EH (cell line): ENCODE measurements around the gene TRAPPC10.

Source experiments
- DNase-seq: peaks from one replicate; pipeline ENCODE4 v3.0.0-alpha.2; 2015; ENCODE audit warnings: low read depth

Gene TRAPPC10

DNA sequence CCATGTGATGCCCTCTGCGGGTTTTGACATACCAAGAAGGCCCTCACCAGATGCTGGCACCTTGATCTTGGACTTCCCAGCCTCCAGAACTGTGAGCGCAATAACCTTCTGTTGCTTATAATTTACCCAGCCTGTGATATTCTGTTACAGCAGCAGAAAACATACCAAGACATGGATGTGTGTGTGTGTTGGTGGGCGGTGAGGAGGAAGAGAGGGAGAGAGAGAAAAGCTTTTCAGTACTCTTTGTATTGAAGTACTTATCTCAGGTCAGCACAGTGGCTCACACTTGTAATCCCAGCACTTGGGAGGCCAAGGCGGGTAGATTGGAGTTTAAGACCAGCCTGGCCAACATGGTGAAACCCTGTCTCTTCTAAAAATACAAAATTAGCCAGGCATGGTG lies 23.1 kb downstream of the TRAPPC10 start:
- no peak for DNase-seq

DNA sequence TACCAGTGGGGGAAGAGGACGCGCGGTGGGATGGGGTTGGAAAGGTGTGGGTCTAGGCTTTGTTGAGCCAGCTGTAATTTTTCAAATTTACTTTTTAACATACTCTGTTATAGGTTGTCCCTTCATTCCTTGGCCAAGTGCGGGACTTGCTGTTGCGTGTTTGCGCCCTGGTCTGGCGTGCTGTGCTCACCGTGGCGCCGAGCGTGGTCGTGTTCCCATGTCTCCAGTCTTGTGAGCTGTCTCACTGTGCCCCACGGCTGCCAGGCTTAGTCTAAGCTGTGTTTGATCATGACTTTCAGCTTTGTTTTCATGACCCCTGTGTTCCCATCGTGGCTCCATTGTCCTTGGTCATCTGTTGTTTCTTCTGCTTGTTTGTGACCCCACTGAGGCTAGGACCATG lies 26.0 kb downstream of the TRAPPC10 start:
- DNase-seq = no peak

DNA sequence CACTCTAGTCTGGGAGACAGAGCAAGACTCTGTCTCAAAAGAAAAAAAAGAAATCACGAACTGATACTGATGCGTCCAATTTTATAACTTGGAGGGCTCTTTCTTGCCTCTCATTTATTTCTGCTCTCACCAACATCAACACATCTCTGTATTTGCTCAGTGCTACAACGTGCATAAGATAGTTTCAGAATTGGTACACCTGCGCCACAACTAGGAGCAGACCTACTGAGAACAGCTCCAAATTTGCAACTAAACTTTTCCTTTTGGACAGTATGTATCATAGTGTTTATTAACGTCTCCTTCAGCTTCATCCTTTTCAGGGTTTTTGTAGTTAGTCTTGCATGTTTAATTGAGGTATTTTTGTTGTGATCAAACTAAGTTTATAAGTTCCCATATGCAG lies 27.7 kb downstream of the TRAPPC10 start:
- DNase-seq = no peak

DNA sequence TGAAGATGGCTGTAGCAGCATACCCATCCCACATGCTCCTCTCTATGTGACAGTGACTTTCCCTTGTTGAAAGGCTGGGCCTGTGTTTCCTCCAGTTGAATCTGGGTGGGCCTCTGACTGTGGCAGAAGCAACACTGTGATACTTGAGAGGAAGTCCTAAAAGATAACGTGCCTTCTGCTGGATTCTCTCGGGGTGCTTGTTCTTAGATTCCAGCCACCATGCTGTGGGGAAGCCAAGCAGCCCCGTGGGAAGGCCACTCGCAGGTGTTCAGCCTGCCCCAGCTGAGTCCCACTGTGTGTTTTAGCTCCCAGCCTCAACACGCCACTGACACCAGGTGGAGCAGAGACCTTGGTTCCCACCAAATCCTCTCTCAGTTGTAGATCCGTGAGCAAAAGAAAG lies 31.5 kb downstream of the TRAPPC10 start:
- DNase-seq = no peak

DNA sequence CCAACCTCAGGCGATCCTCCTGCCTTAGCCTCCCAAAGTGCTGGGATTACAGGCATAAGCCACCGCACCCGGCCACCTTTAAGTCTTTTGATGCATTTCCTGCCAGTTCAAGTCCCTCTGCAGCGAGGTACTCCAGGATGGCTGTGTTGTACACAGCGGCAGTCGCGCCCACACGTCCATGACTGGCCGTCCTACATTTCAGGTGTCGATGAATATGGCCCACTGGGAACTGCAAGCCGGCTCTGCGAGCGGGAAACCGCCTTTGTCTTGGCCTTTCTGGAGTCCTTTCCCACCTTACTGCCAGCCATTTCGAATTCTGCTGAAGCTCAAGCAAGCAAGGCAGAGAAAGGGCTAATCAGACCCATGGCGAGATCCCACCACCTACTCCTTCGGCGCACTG lies 34.6 kb downstream of the TRAPPC10 start:
- DNase-seq = no peak

DNA sequence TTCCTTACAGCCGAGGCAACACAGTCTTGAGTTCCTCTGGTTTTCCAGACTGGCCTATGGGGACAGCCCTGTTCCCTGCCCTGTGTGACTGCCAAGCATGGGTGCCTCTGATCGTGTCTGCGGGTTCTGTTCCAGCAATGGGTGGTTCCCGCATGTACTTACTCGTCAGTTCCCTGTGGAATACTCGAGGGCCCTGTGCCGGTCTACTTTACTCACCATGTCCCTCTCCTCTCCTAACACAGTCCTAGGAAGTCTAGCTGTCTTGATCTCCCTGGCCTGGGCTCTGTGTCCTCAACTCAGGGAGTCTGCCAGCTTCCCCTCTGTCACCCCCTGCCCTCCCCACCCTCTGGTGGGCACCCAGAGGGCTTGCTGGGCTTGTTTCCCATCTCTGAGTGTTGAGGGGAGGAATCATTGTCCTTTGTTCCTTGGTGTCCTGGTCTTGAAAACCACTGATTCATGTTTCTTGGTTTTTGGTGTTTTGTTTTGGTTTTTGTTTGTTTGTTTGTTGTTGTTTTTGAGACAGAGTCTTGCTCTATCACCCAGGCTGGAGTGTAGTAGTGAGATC lies 36.0 kb downstream of the TRAPPC10 start:
- DNase-seq = no peak

DNA sequence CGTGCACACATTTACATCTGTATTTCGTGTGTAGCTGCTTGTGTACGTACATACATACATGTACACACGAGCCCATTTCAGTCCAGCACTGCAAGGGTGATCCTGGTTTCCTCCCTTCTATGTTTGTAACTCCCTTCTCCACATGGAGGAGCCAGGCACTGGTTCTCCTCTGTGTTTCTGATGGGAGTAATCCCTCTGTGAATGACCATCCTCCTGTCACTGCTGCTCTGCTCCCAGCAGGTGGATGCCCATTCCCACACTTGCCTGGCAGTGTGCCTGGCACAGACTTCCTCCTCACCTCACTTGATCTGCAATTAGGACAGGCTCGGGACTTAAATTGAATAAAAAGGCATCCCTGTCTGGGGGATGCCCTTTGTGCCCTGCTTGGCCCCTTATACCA lies 37.1 kb downstream of the TRAPPC10 start:
- no peak for DNase-seq

DNA sequence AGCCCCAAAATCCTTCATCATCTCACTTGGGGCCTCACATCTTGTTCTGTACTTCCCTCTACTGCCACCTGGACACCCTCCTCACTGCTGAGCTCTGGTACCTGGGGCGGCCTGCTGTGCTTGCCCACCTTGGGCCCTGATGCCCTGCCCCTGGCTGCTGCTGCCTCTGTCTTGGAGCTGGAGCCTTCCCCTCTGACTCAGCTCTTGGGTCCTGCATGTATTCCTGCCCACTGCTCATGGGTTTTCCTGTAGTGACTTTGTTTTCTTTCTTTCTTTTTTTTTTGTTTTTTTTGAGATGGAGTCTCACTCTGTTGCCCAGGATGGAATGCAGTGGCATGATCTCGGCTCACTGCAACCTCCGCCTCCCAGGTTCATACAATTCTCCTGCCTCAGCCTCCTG lies 37.5 kb downstream of the TRAPPC10 start:
- no peak for DNase-seq

DNA sequence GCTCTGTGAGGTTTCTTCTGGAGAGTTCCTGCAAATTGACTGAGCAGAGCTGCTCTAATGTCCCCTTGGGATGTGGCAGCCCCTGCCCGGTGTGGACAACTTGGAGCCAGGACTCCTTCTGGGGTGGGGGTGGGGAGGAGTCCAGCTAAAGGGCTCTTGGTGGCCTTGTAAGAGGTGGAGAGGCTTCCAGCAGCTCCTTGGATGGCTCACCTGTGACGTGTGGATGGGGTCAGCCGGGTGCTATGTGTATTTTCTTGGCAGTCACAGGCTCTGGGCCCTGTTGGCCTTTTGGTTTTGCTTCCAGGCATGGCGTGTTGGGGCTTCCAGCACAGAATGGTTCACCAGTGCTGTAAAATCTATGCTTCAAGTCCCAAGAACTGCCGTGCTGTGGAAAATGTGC lies 38.2 kb downstream of the TRAPPC10 start:
- no peak for DNase-seq

DNA sequence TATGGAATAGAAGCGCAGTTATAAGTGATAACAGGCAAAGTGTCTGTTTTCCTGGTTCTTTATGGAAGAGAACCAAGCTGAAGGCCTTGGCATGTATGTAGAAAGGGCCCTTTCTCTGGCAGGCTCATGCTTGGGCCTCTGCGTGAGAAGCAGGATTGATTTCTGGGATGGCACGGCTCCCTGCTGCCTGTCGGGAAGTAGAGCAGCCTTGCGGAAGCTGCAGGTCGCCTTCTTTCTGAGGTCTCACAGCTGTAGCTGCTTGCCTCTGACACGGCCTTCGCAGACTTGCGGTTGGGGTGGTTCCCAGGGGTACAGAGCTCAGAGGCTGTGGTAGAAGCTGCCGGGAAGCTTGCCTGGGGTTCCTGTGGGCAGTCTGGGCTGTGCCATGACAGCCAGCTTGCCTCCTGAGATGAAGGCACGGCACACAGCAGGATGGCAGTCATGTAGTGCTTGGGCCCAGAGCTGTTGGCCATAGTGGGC lies 39.4 kb downstream of the TRAPPC10 start:
- DNase-seq = no peak

DNA sequence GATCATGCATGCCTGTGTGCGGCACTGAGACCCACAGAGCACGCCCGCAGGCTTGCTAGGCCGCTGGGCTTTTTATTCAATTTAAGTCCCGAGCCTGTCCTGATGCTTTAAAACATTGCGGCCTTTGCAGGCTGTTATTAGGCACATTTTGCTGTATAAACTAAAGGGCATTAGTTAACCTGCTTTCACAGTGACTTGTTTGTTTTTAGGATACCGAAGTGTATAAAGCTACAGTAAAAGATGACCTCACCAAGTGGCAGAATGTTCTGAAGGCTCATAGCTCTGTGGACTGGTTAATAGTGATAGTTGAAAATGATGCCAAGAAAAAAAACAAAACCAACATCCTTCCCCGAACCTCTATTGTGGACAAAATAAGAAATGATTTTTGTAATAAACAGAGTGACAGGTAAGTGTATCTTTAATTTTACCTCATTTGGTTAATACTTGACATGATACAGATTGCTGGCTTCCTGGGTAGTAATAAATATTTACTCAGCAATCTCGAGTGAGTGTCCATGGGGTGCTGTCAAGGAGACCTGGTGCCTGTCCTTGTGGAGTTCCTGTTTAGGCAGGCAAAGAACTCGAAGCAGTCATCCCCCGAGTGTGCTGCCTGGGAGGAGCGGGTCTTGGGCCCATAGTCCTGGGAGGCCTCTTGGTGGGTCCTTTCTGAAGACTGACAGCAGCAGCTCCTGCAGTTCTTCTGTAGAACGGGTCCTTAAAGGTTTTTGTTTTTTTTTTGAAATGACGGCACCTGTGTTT lies 40.1 kb downstream of the TRAPPC10 start:
- no peak for DNase-seq

DNA sequence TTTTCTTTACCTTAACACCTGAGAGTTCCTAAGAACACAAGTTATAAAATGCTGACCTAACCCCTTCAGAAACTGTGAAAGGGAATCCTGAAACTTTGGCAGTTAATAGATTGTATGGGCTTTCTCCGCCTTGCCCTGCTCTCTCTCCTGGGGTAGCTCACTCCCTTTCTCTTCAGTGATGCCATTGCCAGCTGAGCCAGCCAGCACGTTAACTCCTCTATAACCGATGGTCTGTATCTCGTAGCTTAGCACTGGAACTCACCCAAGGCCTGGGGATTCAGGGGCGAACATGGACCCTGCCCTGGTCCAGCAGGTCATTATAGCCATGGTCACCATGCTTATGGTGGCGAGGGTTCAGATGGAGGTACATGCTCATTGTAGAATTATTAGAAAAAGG lies 40.7 kb downstream of the TRAPPC10 start:
- DNase-seq = no peak

DNA sequence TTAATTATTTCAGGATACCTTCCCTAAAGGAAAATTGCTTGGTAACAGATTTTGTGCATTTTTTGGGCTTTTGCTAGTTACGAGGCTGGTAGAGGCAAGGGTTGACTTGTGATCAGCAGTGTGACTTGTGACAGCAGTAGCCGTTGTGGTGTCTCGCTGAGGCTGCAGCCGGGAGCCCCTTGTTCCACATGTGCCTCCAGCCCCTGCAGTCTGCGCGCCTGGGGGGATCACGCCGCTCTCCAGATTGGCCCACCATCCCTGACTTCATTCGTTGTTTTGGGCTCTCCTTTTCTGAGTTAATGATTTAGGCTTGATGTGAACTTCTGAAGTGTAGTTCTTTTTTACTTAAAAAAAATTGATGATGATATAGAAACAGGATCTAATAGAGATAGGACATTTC lies 41.5 kb downstream of the TRAPPC10 start:
- no peak for DNase-seq

DNA sequence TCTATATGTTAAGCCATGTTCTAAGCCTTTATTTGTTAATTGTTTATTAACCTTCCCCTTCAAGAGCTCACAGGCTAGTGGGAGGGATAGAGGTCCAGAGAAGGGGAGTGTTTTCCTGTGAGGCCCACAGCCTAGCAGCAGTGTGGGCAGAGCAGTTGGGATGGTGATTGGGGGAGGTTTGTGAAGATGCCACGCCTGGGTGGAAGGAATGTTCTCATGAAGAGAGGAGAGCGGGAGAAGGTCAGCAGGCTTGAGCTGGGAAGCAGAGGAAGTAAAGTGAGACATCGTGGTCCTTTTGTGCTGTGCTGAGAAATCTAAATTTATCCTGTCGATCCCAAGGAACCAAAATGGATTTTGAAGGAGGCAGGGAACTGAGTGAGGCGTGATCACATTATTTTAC lies 42.6 kb downstream of the TRAPPC10 start:
- DNase-seq = peak; percentile 58

DNA sequence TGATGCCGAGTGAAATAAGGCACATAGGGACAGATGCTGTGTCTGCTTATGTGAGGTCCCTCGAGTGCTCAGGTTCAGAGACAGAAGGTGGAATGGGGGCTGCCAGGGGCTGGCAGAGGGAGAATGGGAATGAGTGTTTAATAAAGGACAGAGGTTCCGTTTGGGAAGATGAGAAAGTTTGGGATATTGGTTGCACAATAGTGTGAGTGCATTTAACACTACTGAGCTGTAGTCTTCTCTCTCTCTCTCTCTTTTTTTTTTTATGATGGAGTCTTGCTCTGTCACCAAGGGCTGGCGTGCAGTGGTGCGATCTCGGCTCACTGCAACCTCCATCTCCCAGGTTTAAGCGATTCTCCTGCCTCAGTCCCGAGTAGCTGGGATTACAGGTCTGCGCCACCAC lies 44.9 kb downstream of the TRAPPC10 start:
- no peak for DNase-seq

DNA sequence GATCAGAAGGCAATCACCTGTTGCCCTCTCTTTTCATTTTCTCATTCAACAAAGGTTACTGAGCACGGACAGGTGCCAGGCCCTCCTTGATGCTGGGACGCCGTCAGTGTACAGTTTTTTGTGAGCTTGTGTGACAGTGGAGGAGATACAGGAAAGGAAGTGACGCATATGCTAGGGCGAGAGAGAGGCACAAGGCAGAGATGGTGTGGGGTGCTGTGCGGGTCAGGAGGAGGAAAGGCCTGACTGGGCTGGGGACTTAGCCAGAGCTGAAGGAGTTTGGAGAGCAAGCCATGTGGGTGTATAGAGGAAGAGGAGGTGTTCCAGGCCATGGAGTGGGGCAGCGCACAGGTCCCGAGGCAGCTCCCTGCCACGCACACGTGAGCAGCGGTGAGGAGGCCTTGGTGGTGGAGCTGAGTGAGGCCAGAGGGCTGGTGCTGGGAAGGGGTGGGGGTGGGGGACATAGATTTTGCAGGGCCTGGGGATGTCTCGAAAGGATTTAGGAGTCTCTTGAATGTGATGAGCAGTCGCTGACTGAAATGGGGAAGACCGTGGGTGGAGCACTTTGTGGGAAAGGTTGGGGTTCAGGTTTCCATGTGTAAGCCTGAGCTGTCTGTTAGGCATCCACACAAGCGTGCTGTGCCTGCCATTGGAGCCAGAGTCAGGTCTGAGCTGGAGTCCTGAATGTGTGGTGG lies 46.0 kb downstream of the TRAPPC10 start:
- no peak for DNase-seq

DNA sequence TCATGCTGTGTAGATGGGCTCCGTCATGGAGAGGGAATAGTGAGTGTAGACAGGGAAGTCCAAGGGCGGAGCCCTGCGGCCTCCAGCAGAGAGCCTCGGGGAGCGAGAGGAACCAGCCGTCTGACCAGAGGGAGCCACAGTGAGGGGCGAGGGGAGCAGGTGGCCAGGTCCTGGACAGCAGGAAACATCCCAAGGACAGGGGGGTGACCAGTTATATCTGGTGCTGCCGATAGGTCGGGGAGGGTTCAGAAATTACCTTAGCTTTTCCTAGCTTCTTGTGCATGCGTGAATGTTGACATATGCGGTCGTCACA lies 46.5 kb downstream of the TRAPPC10 start:
- DNase-seq = no peak

DNA sequence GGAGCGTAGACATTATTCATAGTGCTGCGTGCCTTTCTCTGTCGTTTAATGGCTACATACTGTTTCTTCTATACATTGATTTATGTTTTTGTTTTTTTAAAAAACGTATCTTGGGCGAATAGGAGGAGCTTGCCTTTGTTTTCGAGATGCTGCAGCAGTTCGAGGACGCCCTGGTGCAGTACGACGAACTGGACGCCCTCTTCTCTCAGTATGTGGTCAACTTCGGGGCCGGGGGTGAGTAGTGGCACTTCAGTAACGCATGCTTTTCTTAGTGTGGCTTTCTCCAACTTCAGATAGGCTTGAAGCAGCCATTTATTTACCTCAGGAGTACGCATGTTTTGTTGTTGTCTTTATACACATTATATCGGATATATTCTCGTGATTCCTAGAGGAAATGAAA lies 46.9 kb downstream of the TRAPPC10 start:
- DNase-seq = no peak

DNA sequence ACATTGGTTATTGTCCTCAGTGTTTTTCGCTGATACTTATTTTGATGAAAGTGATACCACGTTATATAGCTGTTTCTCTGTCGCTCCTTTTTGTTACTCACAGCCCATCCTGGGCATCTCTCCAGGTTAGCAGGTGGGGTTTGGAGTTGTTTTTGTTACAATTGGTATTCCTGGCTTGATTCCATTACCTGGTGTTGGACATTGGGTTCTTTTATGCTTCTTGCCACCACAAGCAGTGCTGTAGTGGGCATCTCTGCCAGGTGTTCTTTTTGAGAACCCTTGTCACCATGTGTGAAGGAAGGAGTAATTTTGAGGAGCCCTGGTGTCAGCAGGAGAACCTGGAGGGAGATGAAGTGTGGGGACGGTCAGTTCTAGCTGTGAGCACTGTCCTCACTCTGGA lies 47.6 kb downstream of the TRAPPC10 start:
- DNase-seq = no peak

DNA sequence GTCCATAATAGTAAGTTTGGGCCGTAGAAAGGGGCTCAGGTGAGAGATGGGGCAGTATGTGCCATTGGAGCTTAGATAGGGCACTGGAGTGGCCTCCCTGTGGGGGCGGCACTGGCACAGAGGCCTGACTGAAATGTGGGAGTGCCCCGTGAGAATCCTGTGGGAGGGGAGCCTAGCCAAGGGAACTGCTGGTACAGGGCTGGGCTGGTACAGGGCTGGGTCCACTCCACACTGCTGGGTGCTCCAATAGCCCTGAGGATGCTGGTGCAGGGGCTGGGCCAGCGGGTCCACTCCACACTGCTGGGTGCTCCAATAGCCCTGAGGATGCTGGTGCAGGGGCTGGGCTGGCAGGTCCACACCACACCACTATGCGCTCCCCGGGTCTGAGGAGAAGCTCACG lies 50.3 kb downstream of the TRAPPC10 start:
- DNase-seq = no peak

DNA sequence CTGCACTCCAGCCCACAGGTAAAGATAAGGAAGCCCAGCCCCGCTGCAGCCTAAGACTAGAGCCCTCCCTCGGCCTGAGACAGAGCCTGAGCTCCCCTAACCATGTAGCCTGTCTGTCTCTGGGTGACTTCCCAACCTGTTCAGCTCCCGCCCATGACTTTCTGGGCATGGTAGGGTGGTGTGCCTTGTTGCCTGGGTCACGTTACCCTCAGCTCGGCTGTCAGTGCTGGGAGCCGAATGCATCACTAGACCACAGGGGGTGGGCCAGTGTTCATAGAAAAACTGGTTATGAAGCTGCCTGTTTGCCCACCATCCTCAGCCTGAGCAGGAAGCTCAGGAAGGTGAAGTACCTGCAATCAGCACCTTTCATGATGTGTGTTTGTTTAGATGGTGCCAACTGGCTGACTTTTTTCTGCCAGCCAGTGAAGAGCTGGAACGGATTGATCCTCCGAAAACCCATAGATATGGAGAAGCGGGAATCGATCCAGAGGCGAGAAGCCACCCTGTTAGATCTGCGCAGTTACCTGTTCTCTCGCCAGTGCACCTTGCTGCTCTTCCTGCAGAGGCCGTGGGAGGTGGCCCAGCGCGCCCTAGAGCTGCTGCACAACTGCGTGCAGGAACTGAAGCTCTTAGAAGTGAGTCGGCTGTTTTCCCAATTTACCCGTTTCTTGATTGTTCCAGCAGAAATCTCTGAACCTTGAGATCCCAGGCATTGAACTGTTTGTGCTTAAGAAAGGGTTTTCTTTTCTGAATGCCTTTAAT lies 51.2 kb downstream of the TRAPPC10 start:
- no peak for DNase-seq

DNA sequence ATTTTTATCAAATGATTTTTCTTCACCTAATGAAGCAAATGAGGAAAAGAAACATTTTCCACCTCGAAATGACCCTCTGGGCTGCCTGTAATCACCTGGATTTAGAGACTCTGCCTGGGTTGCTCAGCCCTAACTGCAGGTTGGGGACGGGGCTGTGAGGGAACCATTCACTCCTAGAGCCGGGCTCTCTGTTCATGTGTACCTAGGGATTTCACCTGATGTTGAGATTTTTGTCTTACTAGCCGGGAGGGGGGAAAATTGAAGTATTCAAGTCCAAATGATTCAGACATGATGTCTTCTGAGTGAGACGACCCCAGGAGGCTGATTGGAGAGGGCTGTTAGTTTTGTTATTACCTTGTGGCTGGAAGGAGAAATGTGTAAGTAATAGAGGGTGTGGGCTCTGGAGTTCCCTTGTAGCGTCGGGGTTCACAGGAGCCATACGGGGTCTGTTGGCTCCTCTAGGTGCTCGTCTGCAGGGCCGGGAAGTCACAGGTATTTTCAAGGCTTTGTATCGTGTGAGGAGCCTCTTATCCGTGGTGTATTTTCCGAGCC lies 52.8 kb downstream of the TRAPPC10 start:
- DNase-seq = no peak

DNA sequence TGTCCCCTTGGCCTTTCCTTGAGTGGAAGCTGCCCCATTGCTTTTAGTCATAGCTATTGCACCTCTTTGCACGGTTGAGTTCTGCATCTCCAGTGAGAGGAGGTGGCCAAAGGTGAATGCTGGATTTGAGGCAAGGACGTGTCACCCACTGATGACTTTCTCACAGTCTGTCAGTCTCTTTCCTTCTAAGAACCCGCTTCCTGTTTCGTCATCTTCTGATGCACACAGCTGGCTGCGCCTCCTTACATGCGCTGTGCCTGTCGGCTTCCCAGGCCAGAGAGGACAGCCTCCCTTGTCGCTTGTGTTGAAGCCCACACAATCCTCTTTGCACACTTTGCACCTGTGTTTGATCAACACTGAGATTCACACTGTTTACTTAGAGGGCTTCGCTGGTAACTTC lies 53.3 kb downstream of the TRAPPC10 start:
- peak; percentile 19 for DNase-seq
